Breast epithelium (tissue), 3 donors: ENCODE measurements around the gene NAV3.

Experiments used
- POLR2AphosphoS5 ChIP-seq, 3 donors: sonication (generic); formaldehyde crosslinking; IDR thresholded peaks; one replicate each; pipeline ENCODE4 v1.6.1; 2017; ENCODE audit warnings: antibody characterized with exemption in 3 of 3
- TF ChIP-seq, protein P1 (sequence below), 3 donors: fragments of 450-650 bp; IDR thresholded peaks; one replicate each; pipeline ENCODE4 v1.5.1; 2016 to 2017; ENCODE audit warnings: antibody characterized with exemption in 3 of 3, mild to moderate bottlenecking in 3 of 3, moderate library complexity in 3 of 3

- no peak for TF ChIP-seq POLR2AphosphoS5 (IDR thresholded peaks at IDR 0.05)
- TF ChIP-seq, protein P1, sequence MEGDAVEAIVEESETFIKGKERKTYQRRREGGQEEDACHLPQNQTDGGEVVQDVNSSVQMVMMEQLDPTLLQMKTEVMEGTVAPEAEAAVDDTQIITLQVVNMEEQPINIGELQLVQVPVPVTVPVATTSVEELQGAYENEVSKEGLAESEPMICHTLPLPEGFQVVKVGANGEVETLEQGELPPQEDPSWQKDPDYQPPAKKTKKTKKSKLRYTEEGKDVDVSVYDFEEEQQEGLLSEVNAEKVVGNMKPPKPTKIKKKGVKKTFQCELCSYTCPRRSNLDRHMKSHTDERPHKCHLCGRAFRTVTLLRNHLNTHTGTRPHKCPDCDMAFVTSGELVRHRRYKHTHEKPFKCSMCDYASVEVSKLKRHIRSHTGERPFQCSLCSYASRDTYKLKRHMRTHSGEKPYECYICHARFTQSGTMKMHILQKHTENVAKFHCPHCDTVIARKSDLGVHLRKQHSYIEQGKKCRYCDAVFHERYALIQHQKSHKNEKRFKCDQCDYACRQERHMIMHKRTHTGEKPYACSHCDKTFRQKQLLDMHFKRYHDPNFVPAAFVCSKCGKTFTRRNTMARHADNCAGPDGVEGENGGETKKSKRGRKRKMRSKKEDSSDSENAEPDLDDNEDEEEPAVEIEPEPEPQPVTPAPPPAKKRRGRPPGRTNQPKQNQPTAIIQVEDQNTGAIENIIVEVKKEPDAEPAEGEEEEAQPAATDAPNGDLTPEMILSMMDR (IDR thresholded peaks at IDR 0.05), result no peak
Observed at GRCh38 chr12:77965790-77966189, 135.1 kb downstream of the NAV3 start.
